Gastrocnemius medialis (tissue), 4 donors: ENCODE results near the gene NGEF. TPM values are rescaled to one million over a fixed set of nuclear protein-coding genes. Genes with fewer than 3 reads are reported as not detected.

Experiments used
- ATAC-seq, 2 donors: fragments of 150-250 bp; one replicate each; pipeline ENCODE4 v1.9.1; 2016
- DNase-seq, 2 donors: peaks; one replicate each; pipeline ENCODE4 v3.0.0-alpha.2; 2019
- H3K27ac ChIP-seq, 4 donors: fragments of 200-600 bp; sonication (generic); 1 replicate in 1 of 4; 2 replicates in 3 of 4; pipeline ENCODE4 v1.5.1; 2016 to 2018; ENCODE audit warnings: mild to moderate bottlenecking in 2 of 4, moderate library complexity in 1 of 4
- H3K27me3 ChIP-seq, 3 donors: fragments of 200-600 bp; sonication (generic) in 2 of 3; 1 replicate in 1 of 3; 2 replicates in 2 of 3; pipeline versions ENCODE4 v1.5.1 to v1.6.0; 2016 to 2019; ENCODE audit warnings: mild to moderate bottlenecking in 1 of 3, moderate library complexity in 1 of 3
- H3K36me3 ChIP-seq, 2 donors: fragments of 200-600 bp; sonication (generic) in 1 of 2; one replicate each; pipeline ENCODE4 v1.5.1; 2017 to 2018
- H3K4me1 ChIP-seq, 2 donors: fragments of 200-600 bp; sonication (generic) in 1 of 2; one replicate each; pipeline ENCODE4 v1.5.1; 2016 to 2017; ENCODE audit warnings: mild to moderate bottlenecking in 2 of 2
- H3K4me3 ChIP-seq, 4 donors: fragments of 200-600 bp; sonication (generic) in 3 of 4; 1 replicate in 1 of 4; 2 replicates in 3 of 4; pipeline ENCODE4 v1.5.1; 2016 to 2019; ENCODE audit warnings: mild to moderate bottlenecking in 2 of 4
- H3K9me3 ChIP-seq, 3 donors: fragments of 200-600 bp; sonication (generic) in 2 of 3; 1 replicate in 1 of 3; 2 replicates in 2 of 3; pipeline ENCODE4 v1.5.1; 2016 to 2019
- CTCF ChIP-seq, 5 experiments: fragments of 450-650 bp in 3 of 5; fragments of 200-600 bp in 2 of 5; sonication (generic) in 2 of 5; IDR thresholded peaks in 4 of 5; conservative IDR thresholded peaks in 1 of 5; 1 replicate in 4 of 5; 2 replicates in 1 of 5; pipeline ENCODE4 v1.5.1; 2016 to 2019; ENCODE audit warnings: antibody characterized with exemption in 5 of 5, mild to moderate bottlenecking in 3 of 5, moderate library complexity in 3 of 5
- POLR2A ChIP-seq, 2 donors: fragments of 450-650 bp; IDR thresholded peaks; one replicate each; pipeline ENCODE4 v1.6.1; 2017; ENCODE audit warnings: antibody characterized with exemption in 2 of 2, mild to moderate bottlenecking in 2 of 2, moderate library complexity in 2 of 2
- in situ Hi-C, 4 donors: fragments of 200-750 bp; cut with MboI; loops; one replicate each; pipeline versions ENCODE4 v1.15.0 to v1.8.0; 2017; ENCODE audit warnings: low sequenced_read_pairs in 4 of 4
- intact Hi-C: fragments of 100-400 bp; cut with DNase I; formaldehyde crosslinking; loops from one replicate; pipeline ENCODE4 v1.15.1; 2023; ENCODE audit warnings: low total_unique reads
- total RNA-seq, 4 donors: library from RNA; depleted of rRNA; stranded (reverse); fragments of >200 nt; gene quantifications; one replicate each; pipeline versions ENCODE4 v1.1.0 to v1.2.3, GENCODE V29; 2016

NGEF gene
- total RNA-seq, 4 donors from 2014 or later: 0.66 to 1.5 (median 0.84) TPM; not detected in 1

DNA sequence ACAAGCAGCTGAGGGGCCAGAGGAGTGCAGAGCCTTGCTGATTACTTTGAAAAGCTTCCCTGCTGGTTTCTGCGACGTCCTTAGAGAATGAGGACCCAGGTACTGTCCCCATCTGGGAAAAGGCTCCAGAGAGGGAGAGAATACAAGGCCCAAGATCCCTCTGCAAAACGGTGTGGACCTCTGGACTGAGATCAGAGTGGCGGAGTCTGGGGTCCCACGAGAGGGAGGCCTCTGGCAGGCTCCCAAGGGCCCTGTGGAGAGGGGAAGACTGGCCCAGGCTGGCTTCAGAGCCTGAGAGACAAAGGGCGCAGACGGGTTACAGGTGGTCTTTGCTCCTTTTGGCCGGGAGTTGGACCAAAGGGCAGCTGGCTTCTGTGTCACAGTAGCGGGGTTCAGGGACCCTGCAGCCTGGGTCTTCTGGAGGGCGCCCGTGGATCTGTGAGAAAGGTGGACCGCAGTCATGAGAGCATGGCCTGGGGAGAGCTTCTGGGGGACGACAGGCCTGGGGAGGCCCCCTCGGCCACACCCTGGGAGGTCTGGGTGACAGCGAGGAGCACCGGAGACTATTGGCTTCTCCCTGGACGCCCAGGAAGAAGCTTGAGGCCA is 142.2 kb downstream of the NGEF start:
- in situ Hi-C loops: loop anchor here in 1 of 4 donors (25.0 kb wide), 1 partner anchor 259 kb away; no protein-coding TSS in a partner anchor
- no peaks in the 10 kb centered on the region for H3K27me3 ChIP-seq
- H3K9me3 ChIP-seq: no peaks in the 10 kb centered on the region
- H3K4me3 ChIP-seq: no peak overlapping the region
- intact Hi-C loops: no loop called here
- TF ChIP-seq POLR2A (IDR thresholded peaks at IDR 0.05): no peak
- no peak for TF ChIP-seq CTCF (IDR thresholded peaks at IDR 0.05 in 4 of 5, conservative IDR thresholded peaks at IDR 0.05 in 1 of 5)
- H3K4me1 ChIP-seq: peaks cover 0 to 4% of the 10 kb centered on the region in 2 donors
- no peaks in the 10 kb centered on the region for H3K36me3 ChIP-seq
- DNase-seq (no peak), ATAC-seq (no peak)
- no peak overlapping the region for H3K27ac ChIP-seq

DNA sequence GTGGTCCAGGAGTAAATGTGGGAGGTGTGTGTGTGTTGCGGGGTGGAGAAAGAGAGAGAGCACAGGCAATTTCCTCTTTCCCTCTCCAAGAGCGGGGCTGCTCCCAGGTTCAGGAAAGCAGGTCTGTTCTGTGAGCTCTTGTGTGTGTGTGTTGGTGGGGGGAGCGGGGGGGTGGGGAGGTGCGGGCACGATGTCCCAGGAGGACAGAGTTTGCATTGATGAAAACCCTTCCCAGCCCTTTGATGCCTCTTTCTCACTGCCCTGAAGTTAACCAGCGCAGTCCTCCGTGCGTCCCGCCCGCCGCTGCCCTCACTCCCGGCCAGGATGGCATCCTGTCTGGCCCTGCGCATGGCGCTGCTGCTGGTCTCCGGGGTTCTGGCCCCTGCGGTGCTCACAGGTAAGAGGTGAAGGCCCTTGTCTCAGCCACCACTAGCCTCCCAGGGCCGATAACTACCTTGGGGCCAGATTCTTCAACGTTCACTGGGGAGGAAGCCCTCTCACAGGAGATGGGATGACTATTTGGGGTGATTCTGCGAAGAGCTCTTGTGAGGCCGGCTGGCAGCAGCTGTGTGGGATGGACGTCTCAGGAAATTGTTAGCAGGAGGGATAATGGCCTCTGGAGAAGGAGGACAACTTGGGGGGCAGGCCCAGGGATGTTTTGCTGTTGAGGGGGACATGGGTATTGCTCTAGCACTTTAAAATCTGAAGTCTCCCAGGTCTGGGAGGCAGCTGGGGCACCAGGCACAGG is 142.9 kb downstream of the NGEF start, which contains the start of gene SNORC:
TSS of gene SNORC (plus strand) at position 247 of the 748 bp plus-strand sequence. CDS start at position 325, 78 bp downstream.
- no peaks in the 10 kb centered on the region for H3K27me3 ChIP-seq
- no peak for TF ChIP-seq CTCF (IDR thresholded peaks at IDR 0.05 in 4 of 5, conservative IDR thresholded peaks at IDR 0.05 in 1 of 5)
- no peak for TF ChIP-seq POLR2A (IDR thresholded peaks at IDR 0.05)
- in situ Hi-C loops (loop anchor here in 1 of 4 donors (25.0 kb wide), 1 partner anchor 258 kb away; no protein-coding TSS in a partner anchor), intact Hi-C loops (no loop called here)
- DNase-seq (no peak), ATAC-seq (no peak)
- no peak within 1 kb of the TSS for H3K4me3 ChIP-seq
- no peak within 1 kb of the TSS for H3K27ac ChIP-seq
- H3K36me3 ChIP-seq: no peaks in the 10 kb centered on the region
- no peaks in the 10 kb centered on the region for H3K4me1 ChIP-seq
- H3K9me3 ChIP-seq: no peaks in the 10 kb centered on the region

DNA sequence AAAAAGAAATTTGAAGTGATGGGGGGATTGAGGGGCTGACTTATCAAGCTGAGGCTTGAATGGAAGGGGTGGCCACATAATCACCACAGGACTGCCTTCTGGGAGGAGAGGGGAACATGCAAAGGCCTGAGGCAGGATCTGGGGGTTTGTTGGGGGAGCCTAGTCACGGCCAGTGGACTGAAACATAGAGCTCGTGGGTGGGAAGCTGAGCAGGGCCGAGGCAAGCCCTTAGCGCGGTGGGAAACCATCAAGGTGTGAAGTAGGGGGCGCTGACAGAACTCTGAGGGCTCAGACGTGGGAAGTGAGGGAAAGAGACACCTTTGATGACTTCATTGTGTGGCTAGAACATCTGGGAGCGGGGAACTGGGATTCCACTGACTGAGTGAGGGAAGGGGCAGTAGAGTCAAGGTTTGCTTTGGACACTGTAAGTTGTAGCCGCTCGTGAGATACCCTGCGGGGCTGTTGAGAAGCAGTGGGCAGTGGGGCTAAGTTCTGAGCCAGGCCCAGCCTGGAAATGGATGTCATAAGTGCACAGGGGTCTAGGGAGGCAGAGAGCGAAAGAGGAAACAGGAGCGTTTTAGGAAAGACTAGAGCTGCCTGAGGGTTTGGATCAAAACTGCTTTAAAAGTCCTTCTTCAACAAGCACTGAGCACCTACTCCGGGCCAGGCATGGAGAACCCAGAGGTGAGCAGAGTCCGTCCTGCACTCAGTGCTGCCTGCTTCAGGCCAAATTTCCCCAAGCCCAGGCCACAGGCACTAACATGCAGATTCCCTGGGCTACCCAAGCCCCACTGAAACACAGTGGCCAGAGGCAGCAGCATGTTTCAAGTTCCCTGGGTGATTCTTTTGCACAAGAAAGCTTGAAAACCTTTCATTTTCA is 143.7 kb downstream of the NGEF start:
- H3K27me3 ChIP-seq: no peaks in the 10 kb centered on the region
- intact Hi-C loops (no loop called here), in situ Hi-C loops (loop anchor here in 1 of 4 donors (25.0 kb wide), 1 partner anchor 257 kb away; no protein-coding TSS in a partner anchor)
- H3K27ac ChIP-seq: no peak overlapping the region
- H3K4me1 ChIP-seq: no peaks in the 10 kb centered on the region
- no peak for TF ChIP-seq POLR2A (IDR thresholded peaks at IDR 0.05)
- no peak for TF ChIP-seq CTCF (IDR thresholded peaks at IDR 0.05 in 4 of 5, conservative IDR thresholded peaks at IDR 0.05 in 1 of 5)
- DNase-seq: no peak
- no peak overlapping the region for H3K4me3 ChIP-seq
- no peak for ATAC-seq
- H3K9me3 ChIP-seq: no peaks in the 10 kb centered on the region
- H3K36me3 ChIP-seq: no peaks in the 10 kb centered on the region

- DNase-seq (no peak), ATAC-seq (no peak)
- Histone ChIP-seq H3K36me3 (peaks cover 0 to 5% of the 10 kb centered on the region in 2 donors), H3K4me3 (no peak overlapping the region), H3K27ac (no peak overlapping the region), H3K9me3 (no peaks in the 10 kb centered on the region), H3K27me3 (no peaks in the 10 kb centered on the region), H3K4me1 (no peaks in the 10 kb centered on the region)
- TF ChIP-seq POLR2A (IDR thresholded peaks at IDR 0.05): no peak
- no peak for TF ChIP-seq CTCF (IDR thresholded peaks at IDR 0.05 in 4 of 5, conservative IDR thresholded peaks at IDR 0.05 in 1 of 5)
- in situ Hi-C loops (loop anchor here in 1 of 4 donors (25.0 kb wide), 1 partner anchor 254 kb away; no protein-coding TSS in a partner anchor), intact Hi-C loops (no loop called here)
These were observed 147.0 kb downstream of the NGEF start for GRCh38 chr2:232866104-232866503.
